Panc1 (cell line): ENCODE results near the gene STAT4. TPM values are rescaled to one million over a fixed set of nuclear protein-coding genes. Genes with fewer than 3 reads are reported as not detected.

Source experiments
- ATAC-seq: fragments of 200-7000 bp; cut with Tn5 transposase; 2 replicates; pipeline ENCODE4 v1.9.1; 2020; ENCODE audit warnings: mild to moderate bottlenecking, moderate library complexity
- BruUV-seq: library from RNA; stranded (reverse); fragments of 400-500 nt; replicated peaks from 2 replicates; lab custom pipeline; 2021; lab: Mats Ljungman, UMichigan
- CTCF ChIA-PET: fragments of 300-600 bp; sonication (Branson Sonifier 250); formaldehyde crosslinking; loops from one replicate; lab custom pipeline; 2022; ENCODE audit warnings: antibody characterized with exemption; lab: Charles Lee
- POLR2A ChIA-PET: fragments of 300-600 bp; sonication (Branson Sonifier 250); formaldehyde crosslinking; loops from one replicate; lab custom pipeline; 2022; ENCODE audit warnings: antibody characterized with exemption; lab: Charles Lee
- DNase-seq: peaks from one replicate; pipeline ENCODE4 v3.0.0-alpha.2; 2010; ENCODE audit warnings: low read depth, low spot score
- H3K27ac ChIP-seq: 2 replicates; pipeline ENCODE4 v1.5.1; 2011; ENCODE audit warnings: mild to moderate bottlenecking, low read length, inconsistent platforms
- H3K27me3 ChIP-seq: fragments of 200-500 bp; sonication (Bioruptor generic); 2 replicates; pipeline ENCODE4 v1.6.0; 2014; ENCODE audit warnings: low read length, inconsistent platforms; ENCODE audit not compliant: control insufficient read depth, insufficient read depth
- H3K36me3 ChIP-seq: fragments of 200-500 bp; sonication (Bioruptor generic); 2 replicates; pipeline ENCODE4 v1.5.1; 2014; ENCODE audit warnings: inconsistent platforms, mild to moderate bottlenecking, low read length, moderate library complexity; ENCODE audit not compliant: control insufficient read depth, insufficient read depth
- H3K4me1 ChIP-seq: 2 replicates; pipeline ENCODE4 v1.5.1; 2011; ENCODE audit warnings: inconsistent platforms, mild to moderate bottlenecking, low read length, moderate library complexity; ENCODE audit not compliant: control insufficient read depth, insufficient read depth
- H3K4me3 ChIP-seq, 2 experiments: 2 replicates each; pipeline ENCODE4 v1.5.1; 2011 to 2012; ENCODE audit warnings: low read depth in 2 of 2, low read length in 2 of 2, mild to moderate bottlenecking in 2 of 2, inconsistent platforms in 1 of 2, moderate library complexity in 1 of 2
- H3K9me3 ChIP-seq: fragments of 200-500 bp; sonication (Bioruptor generic); 2 replicates; pipeline ENCODE4 v1.5.1; 2014; ENCODE audit warnings: low read depth, mild to moderate bottlenecking, inconsistent platforms, low read length, moderate library complexity; ENCODE audit not compliant: control insufficient read depth, insufficient read depth
- CTCF ChIP-seq: fragments of 450-650 bp; IDR thresholded peaks from 2 replicates; pipeline ENCODE4 v1.5.1; 2017; ENCODE audit warnings: mild to moderate bottlenecking
- POLR2AphosphoS5 ChIP-seq: IDR thresholded peaks from 2 replicates; pipeline ENCODE4 v1.6.1; 2012; ENCODE audit warnings: mild to moderate bottlenecking, low read depth, low read length, moderate library complexity
- SIN3A ChIP-seq: IDR thresholded peaks from 2 replicates; pipeline ENCODE4 v1.6.1; 2012; ENCODE audit warnings: low read depth, mild to moderate bottlenecking, low read length, moderate library complexity, borderline replicate concordance; ENCODE audit not compliant: insufficient read depth
- TCF7L2 ChIP-seq: IDR thresholded peaks from 2 replicates; pipeline ENCODE4 v1.6.1; 2011; ENCODE audit warnings: mild to moderate bottlenecking, low read depth, low read length, inconsistent platforms
- in situ Hi-C: cut with HindIII; loops from 2 replicates; pipeline ENCODE4 v1.10.0; 2016; ENCODE audit warnings: low sequenced_read_pairs, low pct_unique_long_range_greater_than_20kb
- intact Hi-C: fragments of 100-400 bp; cut with micrococcal nuclease; formaldehyde crosslinking; loops from one replicate; pipeline ENCODE4 v1.10.0; 2022; ENCODE audit not compliant: unreplicated experiment
- total RNA-seq: library from RNA; stranded (reverse); gene quantifications from one replicate; pipeline ENCODE4 v1.2.1, GENCODE V29; 2021; ENCODE audit not compliant: unreplicated experiment
- TF ChIP-seq, protein P1 (sequence below), 2 experiments: IDR thresholded peaks; 2 replicates each; pipeline ENCODE4 v1.6.1; 2011 to 2012; ENCODE audit warnings: low read depth in 2 of 2, control low read depth in 1 of 2, low read length in 1 of 2, mild to moderate bottlenecking in 1 of 2, moderate library complexity in 1 of 2; ENCODE audit not compliant: insufficient read depth in 1 of 2

The STAT4 gene
- total RNA-seq, 1 experiment from 2014 or later, result 0.05 TPM

- DNase-seq (no peak), ATAC-seq (no peak)
- ChIA-PET POLR2A (no interaction called here), CTCF (no interaction called here)
- TF ChIP-seq SIN3A (no peak), CTCF (no peak), POLR2AphosphoS5 (no peak), TCF7L2 (no peak)
- TF ChIP-seq, protein P1, sequence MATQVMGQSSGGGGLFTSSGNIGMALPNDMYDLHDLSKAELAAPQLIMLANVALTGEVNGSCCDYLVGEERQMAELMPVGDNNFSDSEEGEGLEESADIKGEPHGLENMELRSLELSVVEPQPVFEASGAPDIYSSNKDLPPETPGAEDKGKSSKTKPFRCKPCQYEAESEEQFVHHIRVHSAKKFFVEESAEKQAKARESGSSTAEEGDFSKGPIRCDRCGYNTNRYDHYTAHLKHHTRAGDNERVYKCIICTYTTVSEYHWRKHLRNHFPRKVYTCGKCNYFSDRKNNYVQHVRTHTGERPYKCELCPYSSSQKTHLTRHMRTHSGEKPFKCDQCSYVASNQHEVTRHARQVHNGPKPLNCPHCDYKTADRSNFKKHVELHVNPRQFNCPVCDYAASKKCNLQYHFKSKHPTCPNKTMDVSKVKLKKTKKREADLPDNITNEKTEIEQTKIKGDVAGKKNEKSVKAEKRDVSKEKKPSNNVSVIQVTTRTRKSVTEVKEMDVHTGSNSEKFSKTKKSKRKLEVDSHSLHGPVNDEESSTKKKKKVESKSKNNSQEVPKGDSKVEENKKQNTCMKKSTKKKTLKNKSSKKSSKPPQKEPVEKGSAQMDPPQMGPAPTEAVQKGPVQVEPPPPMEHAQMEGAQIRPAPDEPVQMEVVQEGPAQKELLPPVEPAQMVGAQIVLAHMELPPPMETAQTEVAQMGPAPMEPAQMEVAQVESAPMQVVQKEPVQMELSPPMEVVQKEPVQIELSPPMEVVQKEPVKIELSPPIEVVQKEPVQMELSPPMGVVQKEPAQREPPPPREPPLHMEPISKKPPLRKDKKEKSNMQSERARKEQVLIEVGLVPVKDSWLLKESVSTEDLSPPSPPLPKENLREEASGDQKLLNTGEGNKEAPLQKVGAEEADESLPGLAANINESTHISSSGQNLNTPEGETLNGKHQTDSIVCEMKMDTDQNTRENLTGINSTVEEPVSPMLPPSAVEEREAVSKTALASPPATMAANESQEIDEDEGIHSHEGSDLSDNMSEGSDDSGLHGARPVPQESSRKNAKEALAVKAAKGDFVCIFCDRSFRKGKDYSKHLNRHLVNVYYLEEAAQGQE (IDR thresholded peaks at IDR 0.05; ENCODE audit: insufficient read depth in 1 of 2, low read depth in 2 of 2, low read length in 1 of 2), result no peak
- Histone ChIP-seq H3K27ac (peak overlapping the region; percentile 97), H3K4me1 (peaks cover 31% of the 10 kb centered on the region), H3K36me3 (no peaks in the 10 kb centered on the region; the same call in 1 of the 2 replicates), H3K27me3 (no peaks in the 10 kb centered on the region), H3K9me3 (no peaks in the 10 kb centered on the region), H3K4me3 (no peak overlapping the region)
- no TSS peak for BruUV-seq
- in situ Hi-C loops (no loop called here), intact Hi-C loops (no loop called here)
These were observed 131.4 kb downstream of the STAT4 start for GRCh38 chr2:191019376-191019775.

DNA sequence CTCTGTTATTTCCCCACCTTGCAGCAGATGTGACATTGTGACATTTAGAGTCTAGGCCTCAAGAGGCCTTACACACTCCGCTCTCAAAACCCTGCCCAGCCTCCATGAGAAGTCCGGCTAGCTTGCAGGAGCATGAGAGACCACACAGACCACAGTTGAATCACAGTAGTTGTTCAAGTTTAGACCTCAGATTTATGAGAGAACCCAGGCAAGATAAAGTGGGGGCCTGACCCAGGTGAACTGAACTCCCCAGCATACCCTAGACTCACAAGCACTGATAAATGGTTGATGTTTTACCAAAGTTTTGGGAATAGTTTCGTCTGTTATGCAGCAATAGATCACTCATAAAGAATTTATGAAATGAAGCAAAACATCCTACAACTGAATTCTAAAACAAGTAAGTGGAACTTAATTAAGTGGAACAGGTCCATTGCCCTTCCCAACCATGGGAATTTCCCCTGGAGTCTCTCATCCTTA is 132.1 kb downstream of the STAT4 start:
- no peaks in the 10 kb centered on the region for H3K9me3 ChIP-seq
- DNase-seq (no peak), ATAC-seq (no peak)
- peak overlapping the region; percentile 97 for H3K27ac ChIP-seq
- H3K27me3 ChIP-seq, result no peaks in the 10 kb centered on the region
- CTCF ChIA-PET, result no interaction called here
- intact Hi-C loops, result no loop called here
- no peak overlapping the region for H3K4me3 ChIP-seq
- TF ChIP-seq, protein P1 (IDR thresholded peaks at IDR 0.05; ENCODE audit: insufficient read depth in 1 of 2, low read depth in 2 of 2, low read length in 1 of 2), result no peak
- TF ChIP-seq TCF7L2 (no peak), POLR2AphosphoS5 (no peak), CTCF (no peak), SIN3A (no peak)
- peaks cover 31% of the 10 kb centered on the region for H3K4me1 ChIP-seq
- in situ Hi-C loops, result no loop called here
- POLR2A ChIA-PET, result no interaction called here
- BruUV-seq, result no TSS peak
- H3K36me3 ChIP-seq, result no peaks in the 10 kb centered on the region; the same call in 1 of the 2 replicates
